ENCODE results near the gene RUSC1.

RUSC1 gene

DNA sequence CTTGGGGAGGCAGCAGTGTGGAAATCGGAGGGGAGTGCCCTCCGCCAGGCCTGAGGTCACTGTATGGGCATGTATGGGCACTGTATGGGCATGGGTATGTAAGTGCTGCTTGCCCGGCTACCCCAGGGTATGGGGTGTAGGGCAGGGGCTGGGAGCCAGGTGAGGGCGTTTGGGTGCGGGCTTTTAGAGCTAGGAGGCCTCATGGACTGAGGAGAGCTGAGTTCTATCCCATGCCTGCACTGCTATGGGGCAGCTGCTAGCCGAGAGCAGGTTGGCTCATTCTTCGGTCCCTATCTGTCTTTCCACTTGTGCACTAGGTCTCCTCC lies 24.8 kb upstream of the RUSC1 start:
- DNase-seq (ENCODE audit: low read depth): no peak

- DNase-seq (ENCODE audit: low read depth): no peak
These were observed 24.0 kb upstream of the RUSC1 start for GRCh38 chr1:155296661-155297060.

DNA sequence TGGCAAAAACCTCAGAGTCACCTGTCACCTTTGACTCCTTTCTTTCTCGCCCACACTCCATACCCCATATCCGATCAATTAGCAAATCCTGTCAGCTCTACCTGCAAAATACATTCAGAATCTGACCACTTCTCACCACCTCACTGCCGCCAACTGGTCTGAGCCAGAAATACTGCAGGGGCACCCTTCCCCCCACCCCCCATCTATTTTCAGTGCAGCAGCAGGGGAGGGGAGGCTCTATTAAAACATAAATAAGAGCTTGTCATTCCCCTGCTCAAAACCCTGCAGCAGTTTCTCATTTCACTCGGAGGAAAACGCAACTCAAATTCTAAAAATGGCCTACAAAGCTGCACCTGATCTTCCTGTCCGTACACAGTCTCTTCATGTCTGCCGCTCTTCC lies 23.3 kb upstream of the RUSC1 start:
- DNase-seq (ENCODE audit: low read depth): no peak

- no peak for DNase-seq (ENCODE audit: low read depth)
These were observed 20.7 kb upstream of the RUSC1 start for GRCh38 chr1:155300024-155300423.

- no peak for DNase-seq (ENCODE audit: low read depth)
These were observed 20.0 kb upstream of the RUSC1 start for GRCh38 chr1:155300553-155301329.

GRCh38 chr1:155301342-155301841 lies 19.3 kb upstream of the RUSC1 start, which contains the start of gene PKLR:
Gene PKLR, minus strand, starts transcription at chr1:155301438. Its CDS starts 43 bp downstream, at chr1:155301395.
- no peak for DNase-seq (ENCODE audit: low read depth)

- no peak for DNase-seq (ENCODE audit: low read depth)
These were observed 16.1 kb upstream of the RUSC1 start for GRCh38 chr1:155304558-155305063.

- DNase-seq (ENCODE audit: low read depth): no peak
These were observed 14.8 kb upstream of the RUSC1 start for GRCh38 chr1:155305881-155306391.

- no peak for DNase-seq (ENCODE audit: low read depth)
These were observed 13.4 kb upstream of the RUSC1 start for GRCh38 chr1:155307247-155307740.

GRCh38 chr1:155308493-155309422 lies 11.9 kb upstream of the RUSC1 start, which contains the start of gene FDPS:
Gene FDPS, plus strand, starts transcription at chr1:155308866. Its CDS starts 924 bp downstream, at chr1:155309790.
- DNase-seq (ENCODE audit: low read depth): peak; percentile 97

DNA sequence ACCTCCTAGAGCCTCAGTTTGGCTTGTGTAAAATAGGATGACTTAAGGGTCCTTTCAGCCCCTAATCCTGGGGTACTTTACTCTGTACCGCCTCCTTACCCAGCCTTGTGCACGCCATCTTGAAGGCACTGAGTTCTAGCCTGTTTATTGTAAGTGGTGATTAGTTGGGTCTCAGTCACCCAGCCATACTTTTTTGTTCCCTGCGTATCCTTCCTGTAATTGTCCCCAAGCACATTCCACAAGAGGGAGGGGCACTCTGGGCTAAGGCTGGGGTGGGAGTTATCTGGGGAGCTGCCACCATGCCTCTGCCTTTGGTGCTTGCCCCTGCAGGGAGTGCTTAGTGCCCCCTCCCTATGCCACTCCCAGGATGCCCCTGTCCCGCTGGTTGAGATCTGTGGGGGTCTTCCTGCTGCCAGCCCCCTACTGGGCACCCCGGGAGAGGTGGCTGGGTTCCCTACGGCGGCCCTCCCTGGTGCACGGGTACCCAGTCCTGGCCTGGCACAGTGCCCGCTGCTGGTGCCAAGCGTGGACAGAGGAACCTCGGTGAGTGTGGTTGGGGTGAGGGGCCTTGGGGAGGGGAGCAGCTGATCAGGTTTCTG lies 11.2 kb upstream of the RUSC1 start:
- DNase-seq (ENCODE audit: low read depth): no peak

DNA sequence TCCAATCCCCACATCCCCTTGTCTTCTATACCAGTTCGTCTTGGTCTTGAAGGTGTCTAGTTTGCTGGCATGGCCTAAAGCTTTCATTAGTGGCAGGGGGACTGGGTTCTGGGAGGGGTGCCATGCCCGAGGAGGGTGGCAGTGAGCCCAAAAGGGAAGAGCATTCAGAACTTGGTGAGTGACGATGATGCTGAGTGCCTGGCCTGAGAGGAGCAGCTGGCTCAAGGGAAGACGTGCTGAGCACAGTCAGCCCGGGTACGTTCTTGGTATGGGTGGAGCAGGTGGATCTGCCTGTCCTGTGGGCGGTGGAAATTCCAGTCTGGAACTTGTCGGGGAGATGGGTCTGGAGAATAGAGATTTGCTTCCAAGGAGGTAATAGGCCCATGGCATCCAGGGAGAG lies 7.4 kb upstream of the RUSC1 start:
- no peak for DNase-seq (ENCODE audit: low read depth)

- no peak for DNase-seq (ENCODE audit: low read depth)
These were observed 3.8 kb upstream of the RUSC1 start for GRCh38 chr1:155316922-155317321.

GRCh38 chr1:155318082-155318481 lies 2.6 kb upstream of the RUSC1 start:
- DNase-seq (ENCODE audit: low read depth): no peak

GRCh38 chr1:155319536-155319935 lies 1.2 kb upstream of the RUSC1 start:
- DNase-seq (ENCODE audit: low read depth): no peak

DNA sequence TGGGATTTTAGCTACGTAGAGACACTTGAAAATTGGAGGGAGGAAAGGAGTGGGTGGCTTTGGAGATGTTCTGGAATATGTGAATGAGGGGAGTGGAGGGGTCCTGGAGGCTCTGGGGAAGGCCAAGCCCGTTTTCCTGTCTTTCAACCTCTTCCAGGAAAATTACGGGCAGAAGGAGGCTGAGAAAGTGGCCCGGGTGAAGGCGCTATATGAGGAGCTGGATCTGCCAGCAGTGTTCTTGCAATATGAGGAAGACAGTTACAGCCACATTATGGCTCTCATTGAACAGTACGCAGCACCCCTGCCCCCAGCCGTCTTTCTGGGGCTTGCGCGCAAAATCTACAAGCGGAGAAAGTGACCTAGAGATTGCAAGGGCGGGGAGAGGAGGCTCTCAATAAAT lies 442 bp upstream of the RUSC1 start:
- no peak for DNase-seq (ENCODE audit: low read depth)

- DNase-seq (ENCODE audit: low read depth): no peak
These were observed 1.2 kb downstream of the RUSC1 start for GRCh38 chr1:155321639-155322503.

GRCh38 chr1:155322571-155322952 lies 1.9 kb downstream of the RUSC1 start:
- no peak for DNase-seq (ENCODE audit: low read depth)

GRCh38 chr1:155322953-155323728 lies 2.4 kb downstream of the RUSC1 start:
- peak; percentile 89 for DNase-seq (ENCODE audit: low read depth)

DNA sequence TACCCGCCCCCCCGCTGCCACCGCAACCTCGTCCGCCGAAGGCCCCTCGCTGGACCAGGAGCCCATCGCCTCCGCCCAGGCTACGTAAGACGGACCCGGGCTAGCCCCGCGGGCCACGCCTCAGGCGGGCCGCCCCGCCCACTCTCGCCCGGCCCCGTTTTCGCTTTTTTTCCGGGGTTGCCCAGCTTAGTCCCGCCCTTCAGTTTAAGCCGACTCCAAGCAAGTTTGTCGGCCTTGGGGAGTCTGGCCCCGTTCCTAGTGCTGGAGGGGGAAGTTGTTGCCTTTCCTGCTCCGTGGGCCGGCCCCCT lies 3.0 kb downstream of the RUSC1 start:
- peak; percentile 84 for DNase-seq (ENCODE audit: low read depth)

Data from GM04504 (cell line).